ENCODE data around the gene UQCR10. TPM values are rescaled to one million over a fixed set of nuclear protein-coding genes. Genes with fewer than 3 reads are reported as not detected.

The UQCR10 gene
- total and polyA plus RNA-seq, 9 of the 15 experiments (the other 6 are each of a cell fraction or from before 2014, with no cell fraction given) = 128 to 903 (median 163) TPM

- ChIA-PET POLR2A (no interaction called here), CTCF (ENCODE audit: low intra/inter-chr PET ratio) (no interaction called here)
- Histone ChIP-seq H3K4me3 (no peak overlapping the region), H3K9ac (ENCODE audit: insufficient read depth in 1 of 2, low read depth in 2 of 2, low read length in 2 of 2) (no peak overlapping the region), H3K4me1 (replicated peaks in 1 of 2; ENCODE audit: control insufficient read depth in 2 of 2, insufficient read depth in 2 of 2, low read length in 2 of 2) (peaks cover 4 to 12% of the 10 kb centered on the region in 2 experiments; a peak in 3 of 5 replicates), H3K9me1 (ENCODE audit: control insufficient read depth, insufficient read depth, low read length) (peaks cover 4% of the 10 kb centered on the region), H3K79me2 (ENCODE audit: control insufficient read depth, insufficient read depth, low read length) (no peaks in the 10 kb centered on the region), H2AFZ (ENCODE audit: low read depth, low read length) (no peak overlapping the region), H3K4me2 (ENCODE audit: insufficient read depth, low read length) (no peak overlapping the region), H3K36me3 (ENCODE audit: control insufficient read depth, insufficient read depth, low read length) (peaks cover 71% of the 10 kb centered on the region; the same call in 2 of the 3 replicates), H4K20me1 (replicated peaks; ENCODE audit: control insufficient read depth, insufficient read depth, low read length) (peaks cover 9% of the 10 kb centered on the region), H3K9me3 (replicated peaks; ENCODE audit: control insufficient read depth, insufficient read depth, low read depth, low read length) (no peaks in the 10 kb centered on the region), H3K27me3 (ENCODE audit: control insufficient read depth in 2 of 2, insufficient read depth in 2 of 2, low read length in 2 of 2) (no peaks in the 10 kb centered on the region), H3K27ac (ENCODE audit: extremely low read depth, low read depth, low read length) (no peak overlapping the region)
- in situ Hi-C loops (cut with MboI) (loop anchor here (10.0 kb wide), 1 partner anchor 187 kb away; no protein-coding TSS in a partner anchor), intact Hi-C loops (cut with micrococcal nuclease) (no loop called here)
- WGBS (ENCODE audit: insufficient coverage, low coverage, missing lambda C conversion rate) = 100% methylated on average over 1 of the region's 1 CpG
- FAIRE-seq (no peak), DNase-seq (ENCODE audit: extremely low read depth in 1 of 4, low spot score in 3 of 4) (no peak), ATAC-seq (no peak)
- TF ChIP-seq E2F1 (CRISPR knock-in tag; IDR thresholded peaks at IDR 0.05) = no peak
- no peak for TF ChIP-seq SLC30A9 (CRISPR knock-in tag; IDR thresholded peaks at IDR 0.05)
- no peak for TF ChIP-seq ZNF239 (CRISPR knock-in tag; IDR thresholded peaks at IDR 0.05)
- TF ChIP-seq ZBTB43 (CRISPR knock-in tag; IDR thresholded peaks at IDR 0.05) = no peak
- TF ChIP-seq BRF1 (IDR thresholded peaks at IDR 0.05; ENCODE audit: borderline replicate concordance, extremely low read depth, insufficient read length) = no peak
- no peak for TF ChIP-seq DDX20 (tag; IDR thresholded peaks at IDR 0.05; ENCODE audit: low read depth)
- TF ChIP-seq SREBF2 (CRISPR knock-in tag; IDR thresholded peaks at IDR 0.05) = no peak
- no peak for TF ChIP-seq SREBF1 (IDR thresholded peaks at IDR 0.05; ENCODE audit: borderline replicate concordance, low read depth, low read length)
- TF ChIP-seq SRSF7 (optimal IDR thresholded peaks at IDR 0.05; ENCODE audit: low read depth, low read length) = no peak
- no peak for TF ChIP-seq ILK (tag; IDR thresholded peaks at IDR 0.05; ENCODE audit: borderline replicate concordance, low read depth)
- TF ChIP-seq NCOA2 (IDR thresholded peaks at IDR 0.05; ENCODE audit: partially characterized antibody in 2 of 2) = no peak
- TF ChIP-seq TFAM (CRISPR knock-in tag; conservative IDR thresholded peaks at IDR 0.05) = no peak
- no TSS peak for BruUV-seq (replicated peaks)
These were observed 50.6 kb downstream of the UQCR10 start for GRCh38 chr22:29817724-29818123.
